HG02840 (cell line): Measurements from ENCODE around the gene ZIM2.

ENCODE experiments used
- ATAC-seq: cut with Tn5 transposase; IDR thresholded peaks from one replicate; pipeline ENCODE4 v1.9.1; 2021; ENCODE audit warnings: mild to moderate bottlenecking, moderate library complexity, moderate number of reproducible peaks; ENCODE audit not compliant: unreplicated experiment, low FRiP score

ZIM2 gene

GRCh38 chr19:56839652-56840450 lies 675 bp downstream of the ZIM2 start:
- ATAC-seq = no peak

- no peak for ATAC-seq
Observed at GRCh38 chr19:56838909-56839651, 1.4 kb downstream of the ZIM2 start.

- ATAC-seq = no peak
Observed at GRCh38 chr19:56838024-56838908, 2.3 kb downstream of the ZIM2 start.

GRCh38 chr19:56837492-56838023 lies 3.0 kb downstream of the ZIM2 start:
- ATAC-seq = no peak

- ATAC-seq = no peak
Observed at GRCh38 chr19:56837004-56837403, 3.5 kb downstream of the ZIM2 start.

- ATAC-seq = no peak
Observed at GRCh38 chr19:56836059-56836458, 4.5 kb downstream of the ZIM2 start.

- no peak for ATAC-seq
Observed at GRCh38 chr19:56835401-56835800, 5.1 kb downstream of the ZIM2 start.

- ATAC-seq = no peak
Observed at GRCh38 chr19:56834564-56835375, 5.8 kb downstream of the ZIM2 start.

- ATAC-seq = no peak
Observed at GRCh38 chr19:56832352-56832928, 8.1 kb downstream of the ZIM2 start.

- no peak for ATAC-seq
Observed at GRCh38 chr19:56831255-56831654, 9.3 kb downstream of the ZIM2 start.

GRCh38 chr19:56829596-56829995 lies 10.9 kb downstream of the ZIM2 start:
- ATAC-seq = no peak

GRCh38 chr19:56827708-56828107 lies 12.8 kb downstream of the ZIM2 start:
- no peak for ATAC-seq

- ATAC-seq = no peak
Observed at GRCh38 chr19:56823956-56824355, 16.6 kb downstream of the ZIM2 start.

GRCh38 chr19:56823417-56823816 lies 17.1 kb downstream of the ZIM2 start:
- ATAC-seq = no peak

- ATAC-seq = no peak
Observed at GRCh38 chr19:56822755-56823154, 17.8 kb downstream of the ZIM2 start.

- no peak for ATAC-seq
Observed at GRCh38 chr19:56821675-56822074, 18.9 kb downstream of the ZIM2 start.

- ATAC-seq = no peak
Observed at GRCh38 chr19:56821209-56821608, 19.3 kb downstream of the ZIM2 start.

- no peak for ATAC-seq
Observed at GRCh38 chr19:56819166-56819565, 21.4 kb downstream of the ZIM2 start.

- no peak for ATAC-seq
Observed at GRCh38 chr19:56814656-56815055, 25.9 kb downstream of the ZIM2 start.
